Left lung (tissue), 10 donors: Measurements from ENCODE around the gene KCNAB2. TPM values are rescaled to one million over a fixed set of nuclear protein-coding genes. Genes with fewer than 3 reads are reported as not detected.
A peak's percentile ranks its signal among the peaks of the same experiment; 100 is the strongest.

Source experiments
- ATAC-seq: fragments of 200-7000 bp; cut with Tn5 transposase; one replicate; pipeline ENCODE4 v1.9.1; 2020; ENCODE audit warnings: moderate library complexity
- DNase-seq, 4 donors: peaks; one replicate each; pipeline ENCODE4 v3.0.0-alpha.2; 2013 to 2020
- H3K27ac ChIP-seq, 2 donors: fragments of 200-600 bp; sonication (generic) in 1 of 2; one replicate each; pipeline versions ENCODE4 v1.5.0 to v1.8.0; 2020 to 2021
- H3K27me3 ChIP-seq, 2 donors: fragments of 200-600 bp; sonication (generic) in 1 of 2; one replicate each; pipeline versions ENCODE4 v1.5.0 to v1.8.0; 2020 to 2021
- H3K36me3 ChIP-seq, 2 donors: fragments of 200-600 bp; sonication (generic) in 1 of 2; one replicate each; pipeline versions ENCODE4 v1.5.0 to v1.8.0; 2020 to 2021
- H3K4me1 ChIP-seq, 2 donors: fragments of 200-600 bp; one replicate each; pipeline ENCODE4 v1.8.0; 2021
- H3K4me3 ChIP-seq, 2 donors: fragments of 200-600 bp; sonication (generic) in 1 of 2; one replicate each; pipeline versions ENCODE4 v1.5.0 to v1.8.0; 2020 to 2021; ENCODE audit warnings: mild to moderate bottlenecking in 1 of 2
- H3K9me3 ChIP-seq, 2 donors: fragments of 200-600 bp; sonication (generic) in 1 of 2; one replicate each; pipeline versions ENCODE4 v1.5.0 to v1.8.0; 2020 to 2021
- CTCF ChIP-seq, 2 donors: fragments of 200-600 bp; sonication (generic) in 1 of 2; IDR thresholded peaks; one replicate each; pipeline versions ENCODE4 v1.5.0 to v1.8.0; 2021; ENCODE audit warnings: antibody characterized with exemption in 2 of 2
- intact Hi-C, 2 donors: fragments of 100-400 bp; cut with DNase I; formaldehyde crosslinking; loops; one replicate each; pipeline versions ENCODE4 v1.11.2 to v1.14.2; 2022
- polyA plus RNA-seq, 6 donors: library from polyadenylated mRNA; unstranded; fragments of 120-200 nt; gene quantifications; one replicate each; pipeline ENCODE4 v1.2.1, GENCODE V29; 2013; ENCODE audit not compliant: insufficient read length in 6 of 6
- total RNA-seq, 2 donors: library from RNA; stranded (reverse); fragmentation: NEBNext Ultra II Directional; extraction: Animal tissue kit (Norgen Biotek cat#: 25700); gene quantifications; one replicate each; pipeline ENCODE4 v1.2.1, GENCODE V29; 2021
- donor health status: DM: no; HTN: yes; CAD: no.
- donor health status: DM: no; HTN: no; CAD: no.

The KCNAB2 gene
- total and polyA plus RNA-seq, 8 donors: 5.6 to 82.5 (median 6.7) TPM

- no peak for ATAC-seq
Measured at GRCh38 chr1:6049419-6049818, 3.7 kb downstream of the KCNAB2 start.

GRCh38 chr1:6051423-6051822, 5.7 kb downstream of the KCNAB2 start:
- DNase-seq (peak in 1 of 4 donors; percentile 63), ATAC-seq (no peak)
- H3K4me3 ChIP-seq: no peak overlapping the region
- no peak for TF ChIP-seq CTCF (IDR thresholded peaks at IDR 0.05)
- H3K27me3 ChIP-seq: no peaks in the 10 kb centered on the region
- H3K27ac ChIP-seq: no peak overlapping the region
- peaks cover 0 to 47% of the 10 kb centered on the region in 2 donors for H3K36me3 ChIP-seq
- H3K4me1 ChIP-seq: no peaks in the 10 kb centered on the region
- H3K9me3 ChIP-seq: no peaks in the 10 kb centered on the region
- intact Hi-C loops: loop anchor here in 1 of 2 donors (10.0 kb wide), 1 partner anchor 143 kb away; the partner anchor contains the start of gene RPL22

More at GRCh38 chr1:6049419-6049818, 3.7 kb downstream of the KCNAB2 start:
- no peak for DNase-seq
- no peaks in the 10 kb centered on the region for H3K4me1 ChIP-seq
- no peak overlapping the region for H3K4me3 ChIP-seq
- TF ChIP-seq CTCF (IDR thresholded peaks at IDR 0.05): no peak
- H3K36me3 ChIP-seq: peaks cover 0 to 61% of the 10 kb centered on the region in 2 donors
- H3K9me3 ChIP-seq: no peaks in the 10 kb centered on the region
- intact Hi-C loops: no loop called here
- H3K27me3 ChIP-seq: no peaks in the 10 kb centered on the region
- H3K27ac ChIP-seq: no peak overlapping the region

GRCh38 chr1:6052543-6053205, 7.0 kb downstream of the KCNAB2 start:
- DNase-seq: peak in 2 of 4 donors; percentile 72 to 79
- Histone ChIP-seq H3K27ac (no peak overlapping the region), H3K36me3 (peaks cover 0 to 44% of the 10 kb centered on the region in 2 donors), H3K4me3 (no peak overlapping the region), H3K4me1 (peaks cover 0 to 11% of the 10 kb centered on the region in 2 donors), H3K9me3 (no peaks in the 10 kb centered on the region), H3K27me3 (no peaks in the 10 kb centered on the region)
- TF ChIP-seq CTCF (IDR thresholded peaks at IDR 0.05): peak in 1 of 2 donors; percentile 23
- intact Hi-C loops: loop anchor here in 1 of 2 donors (10.0 kb wide), 1 partner anchor 142 kb away; the partner anchor contains the start of gene RPL22
- ATAC-seq: peak; percentile 72

- intact Hi-C loops: loop anchor here in 1 of 2 donors (10.0 kb wide), 1 partner anchor 142 kb away; the partner anchor contains the start of gene RPL22
- no peak overlapping the region for H3K27ac ChIP-seq
Measured at GRCh38 chr1:6053206-6053546, 7.5 kb downstream of the KCNAB2 start.

More at GRCh38 chr1:6053206-6053546, 7.5 kb downstream of the KCNAB2 start:
- Histone ChIP-seq H3K9me3 (no peaks in the 10 kb centered on the region), H3K27me3 (no peaks in the 10 kb centered on the region), H3K4me3 (no peak overlapping the region), H3K4me1 (peaks cover 1 to 16% of the 10 kb centered on the region in 2 donors), H3K36me3 (peaks cover 0 to 39% of the 10 kb centered on the region in 2 donors)
- no peak for TF ChIP-seq CTCF (IDR thresholded peaks at IDR 0.05)
- DNase-seq: no peak
- ATAC-seq: no peak
